Activated CD4-positive, alpha-beta T cell treated with anti-CD3 and anti-CD28 coated beads, Interleukin-2, Interleukin-6, amounts not matched to agents 100 ng/mL and 50 ng/mL, durations not matched to agents 16 hours and 8 hours (primary cell): Measurements from ENCODE around the gene ZBTB40.

Experiments used
- DNase-seq: peaks from one replicate; pipeline ENCODE4 v3.0.0-alpha.2; 2020

The ZBTB40 gene

GRCh38 chr1:22434717-22435116 lies 16.9 kb upstream of the ZBTB40 start:
- DNase-seq = no peak

- no peak for DNase-seq
Measured at GRCh38 chr1:22436948-22437347, 14.7 kb upstream of the ZBTB40 start.

- DNase-seq = no peak
Measured at GRCh38 chr1:22437573-22437972, 14.1 kb upstream of the ZBTB40 start.

- no peak for DNase-seq
Measured at GRCh38 chr1:22440582-22440981, 11.1 kb upstream of the ZBTB40 start.

- DNase-seq = no peak
Measured at GRCh38 chr1:22442212-22442894, 9.3 kb upstream of the ZBTB40 start.

GRCh38 chr1:22443332-22443731 lies 8.3 kb upstream of the ZBTB40 start:
- no peak for DNase-seq

- no peak for DNase-seq
Measured at GRCh38 chr1:22444856-22445255, 6.8 kb upstream of the ZBTB40 start.

GRCh38 chr1:22447621-22448111 lies 4.0 kb upstream of the ZBTB40 start:
- DNase-seq = no peak

GRCh38 chr1:22449636-22450035 lies 2.0 kb upstream of the ZBTB40 start:
- no peak for DNase-seq

- peak; percentile 7 for DNase-seq
Measured at GRCh38 chr1:22450351-22451021, 1.2 kb upstream of the ZBTB40 start.

- no peak for DNase-seq
Measured at GRCh38 chr1:22452481-22452957, 868 bp downstream of the ZBTB40 start.

GRCh38 chr1:22453181-22453580 lies 1.5 kb downstream of the ZBTB40 start:
- no peak for DNase-seq

GRCh38 chr1:22454476-22455056 lies 2.9 kb downstream of the ZBTB40 start:
- DNase-seq = no peak

- DNase-seq = no peak
Measured at GRCh38 chr1:22457345-22457744, 5.7 kb downstream of the ZBTB40 start.

- no peak for DNase-seq
Measured at GRCh38 chr1:22457836-22458235, 6.2 kb downstream of the ZBTB40 start.

GRCh38 chr1:22461100-22461499 lies 9.4 kb downstream of the ZBTB40 start:
- DNase-seq = no peak

GRCh38 chr1:22461678-22462527 lies 10.3 kb downstream of the ZBTB40 start:
- DNase-seq = no peak

- no peak for DNase-seq
Measured at GRCh38 chr1:22462928-22463327, 11.3 kb downstream of the ZBTB40 start.

GRCh38 chr1:22465015-22465565 lies 13.4 kb downstream of the ZBTB40 start:
- DNase-seq = no peak

GRCh38 chr1:22465671-22466070 lies 14.0 kb downstream of the ZBTB40 start:
- DNase-seq = no peak

GRCh38 chr1:22470227-22470626 lies 18.6 kb downstream of the ZBTB40 start:
- DNase-seq = no peak

GRCh38 chr1:22471078-22471477 lies 19.4 kb downstream of the ZBTB40 start:
- no peak for DNase-seq

- no peak for DNase-seq
Measured at GRCh38 chr1:22471610-22472009, 20.0 kb downstream of the ZBTB40 start.
